Measurements from ENCODE around the gene BCAS1.

The BCAS1 gene

DNA sequence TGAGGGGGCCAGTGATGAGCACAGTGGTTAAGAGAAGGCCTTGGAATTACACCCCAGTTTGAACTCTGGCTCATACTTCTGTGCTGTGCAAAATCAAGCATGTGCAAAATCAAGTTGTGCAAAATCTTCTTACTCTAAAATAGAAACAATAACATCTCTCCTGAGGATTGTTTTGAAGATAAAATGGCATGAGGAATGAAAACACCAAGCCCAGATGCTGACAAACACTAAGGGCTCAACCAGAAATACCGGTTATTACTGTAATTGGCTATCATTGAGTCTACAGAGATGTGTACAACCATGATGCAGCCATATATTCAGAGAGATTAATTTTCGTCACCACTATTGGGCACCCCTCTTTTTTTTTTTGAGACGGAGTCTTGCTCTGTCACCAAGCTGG lies 5.9 kb upstream of the BCAS1 start:
- DNase-seq = no peak

DNA sequence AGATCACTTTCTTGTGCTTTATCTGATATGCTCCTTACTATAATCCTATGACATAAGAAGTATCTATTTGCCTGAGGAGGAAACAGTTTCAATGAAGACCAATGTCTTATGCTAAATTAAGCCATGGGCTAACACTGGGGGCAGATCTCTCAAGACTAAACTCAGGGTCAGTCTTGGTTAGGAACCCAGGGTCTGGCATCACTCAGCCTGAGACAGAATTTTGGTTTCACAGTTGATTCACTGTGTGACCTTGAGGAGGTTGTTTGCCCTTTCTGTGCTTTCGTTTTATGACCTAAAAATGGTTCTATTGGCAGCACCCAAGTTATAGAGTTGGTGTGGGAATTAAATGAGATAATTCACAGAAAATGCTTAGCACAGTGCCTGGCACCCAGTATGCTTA lies 4.9 kb upstream of the BCAS1 start:
- no peak for DNase-seq

DNA sequence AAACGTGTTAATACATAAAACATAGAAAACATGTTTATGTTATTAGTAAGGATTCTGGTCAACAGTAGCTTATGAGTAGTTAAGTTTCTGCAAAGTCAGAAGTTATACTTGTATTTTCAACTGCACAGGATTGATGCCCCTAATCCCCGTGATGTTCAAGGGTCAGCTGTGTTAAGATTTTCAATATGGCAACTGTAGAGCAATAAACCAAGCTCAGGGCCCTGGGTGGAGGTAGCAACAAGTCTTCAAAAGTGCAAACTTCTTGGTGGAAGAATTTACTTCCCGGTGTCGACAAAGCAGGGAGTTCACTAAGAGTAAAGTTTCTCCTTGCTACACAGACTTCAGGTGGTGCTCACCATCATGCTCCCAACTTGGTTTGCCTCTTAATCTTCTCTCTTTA lies 4.1 kb upstream of the BCAS1 start:
- no peak for DNase-seq

DNA sequence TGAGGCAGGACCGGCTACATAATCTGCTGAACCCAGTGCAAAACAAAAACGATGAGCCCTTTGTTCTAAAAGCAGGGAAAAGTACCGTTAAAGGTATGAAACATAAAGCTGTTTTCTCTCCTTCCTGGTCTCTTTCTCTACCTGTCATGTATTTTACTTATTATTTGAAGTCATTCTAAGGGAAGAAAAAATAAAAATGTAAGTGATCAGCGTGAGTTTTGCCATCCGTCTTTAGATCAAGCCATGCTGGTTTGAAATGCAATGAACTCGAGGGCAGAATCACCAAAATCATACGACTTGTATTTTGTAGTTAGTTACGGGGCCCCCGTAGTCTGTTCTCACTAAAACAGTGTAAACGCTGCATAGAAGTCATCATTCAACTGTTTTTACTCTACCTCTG lies 2.9 kb upstream of the BCAS1 start:
- DNase-seq = no peak

DNA sequence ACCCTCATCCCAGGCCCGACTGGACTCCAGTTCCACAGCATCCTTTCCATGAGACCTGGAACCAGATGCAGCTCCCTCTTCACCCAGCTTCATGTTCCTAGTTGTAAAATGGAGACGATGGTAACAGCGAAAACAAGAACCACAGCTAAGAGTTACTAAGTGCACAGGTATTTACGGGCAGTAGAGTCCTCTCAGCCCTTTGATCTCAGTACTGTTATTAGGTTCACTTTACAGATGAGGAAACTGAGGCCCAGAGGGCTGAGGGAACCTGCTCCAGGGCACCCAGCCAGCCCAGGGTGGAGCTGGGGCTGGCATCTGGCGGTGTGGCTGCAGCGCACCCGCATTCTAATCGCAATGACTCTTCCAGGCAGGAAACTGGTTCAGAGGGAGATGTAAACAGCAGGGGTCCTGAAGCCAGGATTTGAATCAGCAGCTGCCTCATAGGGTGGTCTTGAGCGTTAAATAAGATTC lies 858 bp downstream of the BCAS1 start:
- DNase-seq = no peak

DNA sequence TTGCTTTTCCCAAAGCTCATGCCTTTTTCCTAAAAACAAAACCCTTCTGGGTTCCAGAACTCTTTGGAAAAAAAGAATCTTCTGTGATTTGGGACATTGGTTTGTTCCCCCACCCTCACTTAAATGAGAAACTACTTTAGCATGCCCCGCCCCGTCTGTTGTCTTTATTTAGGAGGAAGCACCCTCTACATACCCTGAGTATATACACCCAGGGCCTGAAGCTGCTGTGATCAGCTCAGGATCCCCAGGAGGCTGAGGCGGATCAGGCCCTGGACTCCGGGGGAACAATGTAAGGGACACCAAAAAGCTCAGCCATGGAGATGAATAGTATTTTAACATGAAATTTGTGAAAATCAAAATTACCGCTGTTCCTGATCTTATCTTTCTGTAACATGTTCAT lies 1.4 kb downstream of the BCAS1 start:
- DNase-seq = no peak

DNA sequence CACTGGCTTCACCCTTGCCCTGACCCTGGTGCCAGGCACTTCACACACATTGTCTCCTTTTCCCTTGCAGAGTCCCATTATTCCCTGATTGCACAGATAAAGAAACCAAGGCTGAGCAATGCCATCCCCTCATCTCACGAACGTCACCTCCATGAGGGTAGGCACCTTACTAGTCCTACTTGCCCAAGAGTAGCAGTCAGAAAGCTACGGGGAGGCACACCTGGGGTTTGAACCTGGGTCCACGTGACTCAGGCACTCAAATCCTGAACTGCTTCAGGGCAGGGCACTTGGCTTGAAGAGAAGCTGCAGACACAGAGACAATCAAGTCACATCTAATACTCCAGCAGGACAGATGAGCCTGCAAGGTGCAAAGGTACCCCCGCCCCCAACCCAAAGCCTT lies 1.9 kb downstream of the BCAS1 start:
- no peak for DNase-seq

DNA sequence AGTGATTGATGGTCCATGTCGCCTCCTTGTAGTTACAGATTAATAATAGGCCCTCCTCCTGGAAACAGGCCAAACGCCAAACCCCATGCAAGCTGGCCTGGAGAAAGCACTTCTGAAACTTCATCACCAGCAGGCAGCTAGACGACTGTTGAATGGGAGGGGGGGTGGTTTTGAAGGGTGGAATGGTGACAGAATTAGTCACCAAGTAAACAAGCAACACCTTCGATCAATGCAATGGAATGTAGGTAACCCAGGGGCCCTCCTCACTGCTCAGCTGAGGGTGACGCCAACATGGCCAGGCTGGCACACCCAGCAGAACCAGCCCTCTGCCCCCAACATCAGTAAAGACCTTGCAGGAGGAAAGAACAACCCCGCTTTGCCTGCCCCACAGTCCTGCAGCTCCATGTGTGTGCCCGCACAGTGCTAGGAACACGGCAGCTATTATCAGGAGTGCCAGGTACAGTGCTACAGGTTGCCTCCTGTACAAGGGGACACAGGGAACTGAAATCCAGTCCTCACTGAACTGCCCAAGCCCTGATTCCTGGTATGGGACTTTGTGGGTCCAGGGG lies 2.7 kb downstream of the BCAS1 start:
- no peak for DNase-seq

DNA sequence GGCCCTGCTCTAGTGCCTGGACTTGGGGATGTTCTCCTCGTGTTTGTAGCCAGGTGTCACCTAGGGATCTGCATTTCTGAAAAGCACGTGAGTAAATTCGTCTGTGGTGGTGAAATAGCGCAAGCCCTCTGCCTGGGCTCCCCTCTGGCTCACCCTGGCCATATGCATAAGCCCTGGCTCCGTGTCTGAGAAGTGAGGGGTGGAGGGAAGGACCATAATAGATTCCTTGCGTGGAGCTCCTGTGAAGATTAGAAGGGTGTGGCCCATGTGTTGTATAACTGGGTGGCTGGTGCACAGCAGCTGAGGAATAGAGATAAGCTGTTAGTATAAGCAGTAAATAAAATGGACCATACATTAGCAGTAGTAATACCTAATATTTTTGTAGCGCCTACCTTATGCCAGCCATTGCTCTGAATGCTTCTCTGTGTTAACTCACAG lies 4.8 kb downstream of the BCAS1 start:
- no peak for DNase-seq

DNA sequence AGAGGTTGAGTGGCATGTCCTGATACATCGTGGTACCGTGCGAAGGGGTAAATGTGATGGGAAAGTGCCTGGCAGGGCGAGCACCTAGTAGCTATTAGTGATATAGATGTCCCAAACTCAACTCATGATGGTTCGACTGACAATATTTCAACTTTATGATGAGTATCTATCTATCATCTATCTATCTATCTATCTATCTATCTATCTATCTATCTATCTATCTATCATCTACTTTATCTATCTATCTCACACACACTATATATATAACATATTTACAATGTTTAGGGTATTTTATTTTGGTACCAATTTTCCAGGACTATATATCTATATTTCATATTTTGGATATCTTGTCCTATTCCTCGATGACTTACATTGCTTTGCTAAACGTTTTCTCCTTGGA lies 5.5 kb downstream of the BCAS1 start:
- no peak for DNase-seq

DNA sequence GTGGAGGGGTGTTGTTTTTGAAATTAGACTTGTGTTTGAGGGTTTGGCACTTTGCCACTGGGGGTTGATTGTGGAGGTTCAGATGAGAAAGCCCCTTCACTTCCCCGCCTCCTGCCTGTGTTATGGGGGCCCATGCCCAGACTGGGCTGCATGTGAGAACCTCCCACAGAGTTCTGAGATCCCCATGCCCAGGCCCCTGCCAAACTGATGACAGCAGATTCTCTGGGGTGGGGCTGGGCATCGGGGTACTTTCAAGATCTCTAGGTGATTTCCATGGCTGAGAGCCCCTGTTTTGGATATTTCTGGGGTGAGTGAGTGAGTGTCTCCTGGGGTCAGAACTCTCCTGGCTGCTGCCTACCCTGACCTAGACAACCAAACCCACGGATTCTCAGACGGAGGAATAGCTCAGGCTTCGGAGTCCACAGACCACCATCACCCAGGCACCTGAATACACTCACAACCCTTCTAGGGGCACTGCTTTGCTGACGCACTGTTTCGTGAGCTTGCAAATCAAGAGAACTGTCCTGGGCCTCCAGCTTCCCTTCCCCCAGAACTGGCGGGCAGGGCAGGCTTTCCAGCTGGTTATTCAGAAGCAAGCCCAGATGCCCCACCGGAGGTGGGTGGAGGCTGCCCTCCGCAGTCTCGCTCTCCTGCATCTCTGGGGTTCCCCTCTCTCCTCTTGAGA lies 6.3 kb downstream of the BCAS1 start:
- DNase-seq = no peak

DNA sequence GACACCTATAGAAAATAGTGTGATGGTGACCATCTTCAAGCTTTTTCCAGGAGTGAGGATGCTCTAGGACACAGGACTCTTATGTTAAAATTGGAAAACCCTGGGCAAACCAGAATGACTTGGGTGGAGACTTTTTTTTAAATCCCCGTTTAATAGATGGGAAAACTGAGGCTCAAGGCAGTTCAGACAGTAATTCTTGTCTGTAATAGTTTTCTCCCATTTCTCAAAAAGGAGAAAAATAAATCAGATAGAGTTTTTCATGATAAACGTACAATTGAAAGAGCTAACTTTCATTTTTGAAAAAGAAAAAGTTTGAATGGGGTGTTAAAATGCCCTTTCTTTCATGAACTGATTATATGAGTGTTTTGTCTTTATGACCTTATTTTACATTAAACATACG lies 6.8 kb downstream of the BCAS1 start:
- DNase-seq = no peak

DNA sequence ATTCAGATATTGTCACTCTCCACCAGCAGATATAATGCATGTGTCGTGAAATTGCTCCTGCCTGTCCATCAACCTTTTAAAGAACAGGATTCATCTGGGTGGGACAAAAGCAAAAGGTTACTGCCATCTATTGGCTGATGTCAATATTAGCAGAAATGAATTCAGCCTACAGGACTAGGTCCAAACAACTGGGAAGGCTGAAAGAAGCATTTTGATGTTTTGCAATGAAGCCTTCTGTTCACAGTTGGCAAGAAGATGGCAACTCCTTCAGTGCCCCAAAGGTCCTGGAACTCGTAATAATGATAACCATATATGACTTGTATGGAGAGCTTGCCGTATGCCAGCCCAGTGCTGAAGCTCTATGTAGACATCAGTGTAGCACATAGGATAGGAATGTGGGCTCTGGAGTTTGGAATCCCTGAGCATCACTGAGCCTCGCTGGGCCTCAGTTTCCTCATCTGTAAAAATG lies 7.5 kb downstream of the BCAS1 start:
- DNase-seq = no peak

DNA sequence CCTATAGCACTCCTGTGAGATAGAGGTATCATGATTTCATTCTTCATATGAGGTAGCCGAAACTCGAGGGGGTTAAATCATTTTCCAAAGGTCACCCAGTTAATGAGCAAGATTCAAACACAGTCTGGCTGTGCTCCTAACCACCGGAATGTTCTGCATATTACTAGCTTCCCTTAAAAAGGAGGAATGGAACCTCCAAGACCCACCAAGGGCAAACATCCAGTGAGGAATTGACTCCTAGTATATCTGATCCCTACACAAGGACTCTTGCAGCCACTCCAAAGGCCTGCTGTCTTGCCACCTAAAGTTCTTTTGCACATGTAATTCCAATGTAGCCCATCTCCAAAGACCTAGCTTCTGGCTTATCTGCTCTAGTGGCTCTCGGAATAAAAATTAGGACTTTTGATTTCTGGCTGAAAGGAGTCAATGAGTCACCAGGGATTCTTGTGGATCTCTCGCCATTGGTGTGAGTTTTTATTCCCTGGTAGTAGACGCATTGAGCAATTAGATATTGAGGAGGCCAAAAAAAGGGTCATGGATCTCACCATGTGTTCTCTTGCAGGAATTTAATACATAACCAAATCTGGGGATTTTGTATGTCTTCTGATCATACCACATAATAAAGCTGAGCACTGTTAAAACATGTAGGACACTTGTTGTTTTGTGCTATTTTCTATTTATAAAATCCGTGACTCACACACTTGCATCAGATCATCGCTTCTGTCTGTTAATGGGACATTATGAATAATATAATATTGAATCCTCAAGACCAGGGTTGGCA lies 9.1 kb downstream of the BCAS1 start:
- DNase-seq = no peak

DNA sequence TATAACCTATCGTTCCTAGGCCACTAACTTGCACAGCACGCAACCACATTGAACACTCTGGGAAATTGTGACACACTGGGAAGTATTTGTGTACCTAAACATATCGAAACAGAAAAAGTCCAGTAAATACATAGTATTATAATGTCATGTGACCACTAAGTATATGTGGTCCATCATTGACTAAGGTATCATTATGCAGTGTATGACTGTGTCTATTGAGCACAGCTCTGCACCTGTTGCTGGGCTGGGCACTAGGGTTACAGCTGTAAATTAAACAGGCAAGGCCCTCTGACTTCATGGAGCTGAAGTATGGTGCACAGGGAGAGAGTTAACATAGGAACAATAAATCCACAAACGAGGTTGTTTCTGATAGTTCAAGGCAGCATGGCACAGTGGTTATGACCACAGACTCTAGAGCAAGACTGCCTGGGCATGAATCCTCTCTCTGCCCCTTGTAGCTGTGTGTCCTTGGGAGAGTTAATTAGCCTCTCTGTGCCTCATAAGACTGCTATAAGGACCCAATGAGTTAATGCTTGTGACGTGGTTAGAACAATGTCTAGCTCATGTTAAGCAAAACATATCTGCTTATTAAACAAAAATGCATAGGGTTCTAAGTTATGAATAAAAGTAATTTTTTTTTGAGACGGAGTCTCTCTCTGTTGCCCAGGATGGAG lies 10.6 kb downstream of the BCAS1 start:
- DNase-seq = no peak

DNA sequence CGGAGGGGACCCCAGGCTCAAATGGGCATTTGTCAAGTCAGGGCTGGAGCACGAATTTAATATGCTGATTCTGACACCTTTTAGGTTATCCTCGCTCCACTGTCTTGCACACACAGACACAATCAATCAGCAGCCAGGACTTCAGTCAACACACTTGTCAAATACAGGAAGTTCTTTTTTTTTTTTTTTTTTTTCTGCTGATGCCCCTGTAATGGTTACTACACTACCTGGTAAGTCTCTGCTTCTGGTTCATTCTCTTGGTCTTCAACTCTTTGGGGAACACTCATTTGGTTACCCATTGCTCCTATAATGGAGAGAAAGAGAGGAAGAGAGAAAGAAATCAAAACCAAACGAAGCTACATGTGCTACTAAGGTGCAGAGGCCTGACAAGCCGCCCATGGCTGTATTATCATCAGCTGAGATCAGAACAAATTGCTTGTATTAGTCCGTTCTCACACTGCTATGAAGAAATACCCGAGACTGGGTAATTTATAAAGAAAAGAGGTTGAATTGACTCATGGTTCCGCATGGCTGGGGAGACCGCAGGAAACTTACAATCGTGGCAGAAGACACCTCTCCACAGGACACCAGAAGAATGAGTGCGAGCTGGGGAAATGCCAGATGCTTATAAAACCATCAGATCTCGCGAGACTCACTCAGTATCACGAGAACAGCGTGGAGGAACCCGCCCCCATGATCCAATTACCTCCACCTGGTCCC lies 11.8 kb downstream of the BCAS1 start:
- no peak for DNase-seq

DNA sequence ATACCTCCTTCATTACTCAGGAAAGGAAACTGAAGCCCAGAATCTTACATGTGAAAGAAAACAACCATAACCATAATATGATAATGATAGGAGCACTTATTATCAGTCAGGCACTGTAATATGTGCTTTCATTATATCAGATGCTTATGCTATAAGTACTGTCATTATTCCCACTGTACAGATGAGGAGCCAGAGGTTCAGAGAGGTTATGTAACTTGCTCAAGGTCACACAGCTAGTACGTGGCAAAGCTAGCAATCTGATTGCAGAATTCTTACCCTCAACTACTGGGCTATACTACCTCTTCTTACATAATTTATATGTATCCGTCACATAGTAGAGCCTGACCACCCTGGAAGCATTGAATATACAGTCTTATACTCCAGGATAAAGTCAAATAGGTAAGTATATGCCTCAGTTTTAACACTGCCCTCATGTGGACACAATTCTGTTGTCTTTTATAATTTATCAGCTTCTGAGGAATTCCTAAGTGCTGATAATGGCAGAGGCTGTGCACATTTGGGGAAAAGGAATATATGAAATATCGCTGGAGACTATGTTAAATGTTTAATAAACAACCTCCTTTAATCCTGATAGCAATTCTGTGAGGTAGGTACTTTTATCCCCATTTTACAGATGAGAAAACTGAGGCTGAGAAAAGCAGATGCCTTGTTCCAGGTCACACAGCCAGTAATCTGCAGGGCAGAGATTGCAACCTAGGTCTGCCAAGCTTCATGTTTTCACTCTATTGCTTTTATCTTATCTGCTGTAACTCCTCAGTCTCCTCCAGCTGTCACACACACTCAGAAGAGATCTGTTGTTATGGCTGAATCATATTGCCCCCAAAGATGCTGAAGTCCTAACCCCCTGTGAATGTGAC lies 13.4 kb downstream of the BCAS1 start:
- DNase-seq = no peak

DNA sequence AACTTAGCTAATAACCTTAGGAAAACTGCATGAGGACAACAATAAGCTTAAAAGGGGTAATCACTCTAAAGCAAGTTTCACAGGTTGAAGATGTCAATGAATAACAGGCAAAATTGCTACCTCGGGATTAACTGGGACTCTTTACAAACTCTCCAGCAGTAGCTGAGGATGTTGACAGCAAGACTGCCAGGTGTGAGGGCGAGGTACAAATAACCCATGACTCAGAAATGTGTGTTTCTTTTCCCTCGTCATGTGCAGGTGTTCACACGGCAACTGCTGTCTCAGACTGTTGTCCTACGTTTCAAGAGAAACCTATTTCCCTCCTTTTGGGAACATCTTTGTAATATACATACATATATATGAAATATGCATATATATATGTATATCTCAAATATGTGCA lies 15.9 kb downstream of the BCAS1 start:
- DNase-seq = no peak

DNA sequence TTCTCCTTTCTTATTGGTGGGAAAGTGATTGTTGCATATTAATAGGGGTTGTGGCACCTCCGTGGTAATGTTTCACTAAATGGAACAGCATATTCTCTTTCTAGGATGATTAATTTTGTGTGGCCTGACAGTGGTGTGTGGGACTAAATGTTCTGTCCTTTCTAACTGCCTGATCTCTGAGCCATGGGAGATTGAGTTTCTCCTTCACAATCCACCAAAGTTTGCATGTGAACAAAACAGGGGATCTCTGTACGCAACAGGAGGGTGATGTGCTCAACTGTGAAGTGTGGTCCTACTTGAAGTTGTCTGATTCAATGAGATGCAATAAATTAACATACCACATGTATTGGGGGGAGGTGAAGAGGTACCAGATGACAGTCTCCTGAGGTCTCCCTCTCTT lies 19.3 kb downstream of the BCAS1 start:
- DNase-seq = no peak

DNA sequence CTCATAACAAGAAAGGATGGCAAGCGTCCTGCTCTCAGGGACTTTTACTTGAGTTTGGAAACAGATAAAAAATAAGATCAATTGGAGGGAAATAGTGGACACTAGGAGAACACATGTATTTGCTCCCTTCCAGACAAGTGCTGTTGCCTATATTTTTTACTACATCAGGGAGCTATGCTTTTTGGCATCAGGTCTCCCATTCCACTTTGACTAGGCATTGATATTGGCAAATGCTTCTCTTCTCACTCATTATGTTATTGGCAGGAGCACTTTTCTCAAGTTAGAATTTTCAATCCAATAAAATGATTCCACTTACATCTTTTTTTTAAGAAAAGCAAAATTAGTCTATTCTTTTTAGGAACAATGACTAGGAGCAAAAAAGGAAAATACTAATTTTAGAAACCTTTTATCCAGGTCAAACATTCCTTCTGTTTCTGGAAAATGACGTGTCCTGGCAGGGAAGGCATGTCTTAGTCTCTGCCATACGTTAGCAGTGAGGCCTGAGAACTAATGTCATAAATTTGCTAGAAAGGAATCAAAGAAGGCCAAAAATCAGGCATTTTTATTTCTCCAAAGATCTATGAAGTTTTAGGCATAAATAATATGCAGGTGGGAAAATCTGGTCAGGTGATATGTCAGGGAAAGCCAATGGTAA lies 21.4 kb downstream of the BCAS1 start:
- DNase-seq = no peak

DNA sequence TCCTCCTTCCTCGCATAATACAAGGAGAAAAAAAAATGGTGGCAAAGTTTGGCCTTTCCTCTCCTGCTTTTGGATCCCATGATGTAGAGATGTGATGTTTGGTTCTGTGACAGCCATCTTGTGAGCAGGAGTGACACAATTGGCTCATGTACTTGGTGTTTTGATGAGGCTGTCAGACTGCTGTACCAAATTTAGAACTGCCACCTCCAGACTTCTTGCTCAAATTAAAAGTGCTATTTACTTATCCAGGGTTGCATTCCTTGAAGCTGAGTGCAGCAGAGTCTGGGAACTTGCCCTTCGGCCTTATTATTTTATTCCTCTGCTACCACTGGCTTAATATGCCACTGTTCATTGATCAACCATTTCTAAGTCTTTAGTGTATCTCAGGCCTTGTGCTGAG lies 21.9 kb downstream of the BCAS1 start:
- no peak for DNase-seq

Measured in stimulated activated naive CD4-positive, alpha-beta T cell treated with Interleukin-2 at 50 U/mL for 16 hours (primary cell).